Measurements from ENCODE around the gene IQSEC1.

GRCh38 chr3:12939137-12939536 is 134.1 kb downstream of the IQSEC1 start:
- TF ChIP-seq CTCF (optimal IDR thresholded peaks at IDR 0.05 in 1 of 3, IDR thresholded peaks at IDR 0.05 in 1 of 3, conservative IDR thresholded peaks at IDR 0.05 in 1 of 3; ENCODE audit: extremely low read depth in 1 of 3, insufficient read depth in 2 of 3, low read length in 3 of 3) (no peak), EZH2 (IDR thresholded peaks at IDR 0.05; ENCODE audit: low read length) (no peak)
